ENCODE results near the gene UMPS.
"Not testable (repeated sequence)": the region's sequence is repeated elsewhere in the genome, so short reads cannot be mapped to it uniquely, and the experiment has no call there.

- TF ChIP-seq, protein P1, sequence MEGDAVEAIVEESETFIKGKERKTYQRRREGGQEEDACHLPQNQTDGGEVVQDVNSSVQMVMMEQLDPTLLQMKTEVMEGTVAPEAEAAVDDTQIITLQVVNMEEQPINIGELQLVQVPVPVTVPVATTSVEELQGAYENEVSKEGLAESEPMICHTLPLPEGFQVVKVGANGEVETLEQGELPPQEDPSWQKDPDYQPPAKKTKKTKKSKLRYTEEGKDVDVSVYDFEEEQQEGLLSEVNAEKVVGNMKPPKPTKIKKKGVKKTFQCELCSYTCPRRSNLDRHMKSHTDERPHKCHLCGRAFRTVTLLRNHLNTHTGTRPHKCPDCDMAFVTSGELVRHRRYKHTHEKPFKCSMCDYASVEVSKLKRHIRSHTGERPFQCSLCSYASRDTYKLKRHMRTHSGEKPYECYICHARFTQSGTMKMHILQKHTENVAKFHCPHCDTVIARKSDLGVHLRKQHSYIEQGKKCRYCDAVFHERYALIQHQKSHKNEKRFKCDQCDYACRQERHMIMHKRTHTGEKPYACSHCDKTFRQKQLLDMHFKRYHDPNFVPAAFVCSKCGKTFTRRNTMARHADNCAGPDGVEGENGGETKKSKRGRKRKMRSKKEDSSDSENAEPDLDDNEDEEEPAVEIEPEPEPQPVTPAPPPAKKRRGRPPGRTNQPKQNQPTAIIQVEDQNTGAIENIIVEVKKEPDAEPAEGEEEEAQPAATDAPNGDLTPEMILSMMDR (IDR thresholded peaks at IDR 0.05): not testable (repeated sequence)
- not testable (repeated sequence) for TF ChIP-seq EP300 (IDR thresholded peaks at IDR 0.05)
These were observed 23.0 kb upstream of the UMPS start for GRCh38 chr3:124707223-124707622.

All from suprapubic skin (tissue), 3 donors.